NCI-H2029 treated with DMSO at 0.1 percent for 48 hours (cell line): Measurements from ENCODE around the gene SNAPC5.
"Not testable (repeated sequence)": the region's sequence is repeated elsewhere in the genome, so short reads cannot be mapped to it uniquely, and the experiment has no call there.

Experiments used
- DNase-seq: peaks from one replicate; lab custom pipeline; 2025; lab: John Stamatoyannopoulos, UW

The SNAPC5 gene

GRCh38 chr15:66491846-66492245, 5.7 kb downstream of the SNAPC5 start:
- DNase-seq: no peak

DNA sequence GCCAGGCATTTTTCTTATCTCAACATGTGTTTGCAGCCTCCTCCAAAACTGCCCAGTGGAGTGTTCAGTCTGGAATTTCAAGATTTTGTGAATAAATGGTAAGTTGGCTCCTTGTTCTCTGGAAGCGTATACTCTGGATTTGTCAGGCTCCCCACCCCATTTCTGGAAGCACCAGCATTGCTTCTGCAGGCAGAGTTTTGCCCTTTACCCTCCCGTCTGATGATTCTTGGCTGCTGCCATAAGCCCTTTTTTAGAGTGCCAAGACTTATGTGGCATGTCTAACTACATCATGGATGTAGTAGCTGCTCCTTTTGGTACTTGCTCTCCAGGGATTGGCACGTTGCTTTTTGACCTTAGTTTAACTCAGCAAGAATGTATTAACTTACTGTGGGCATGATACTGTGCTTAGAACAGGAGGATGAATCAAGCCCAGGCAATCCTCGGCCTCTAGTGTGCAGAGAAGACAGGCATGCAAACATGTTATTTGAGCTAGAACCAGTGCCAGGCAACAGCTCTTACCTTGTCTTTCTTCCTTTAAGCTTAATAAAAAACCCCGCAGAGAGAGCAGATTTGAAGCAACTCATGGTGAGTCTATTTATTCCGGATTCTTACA, 8.3 kb downstream of the SNAPC5 start:
- DNase-seq: no peak

GRCh38 chr15:66488525-66488924, 9.0 kb downstream of the SNAPC5 start:
- DNase-seq: no peak

DNA sequence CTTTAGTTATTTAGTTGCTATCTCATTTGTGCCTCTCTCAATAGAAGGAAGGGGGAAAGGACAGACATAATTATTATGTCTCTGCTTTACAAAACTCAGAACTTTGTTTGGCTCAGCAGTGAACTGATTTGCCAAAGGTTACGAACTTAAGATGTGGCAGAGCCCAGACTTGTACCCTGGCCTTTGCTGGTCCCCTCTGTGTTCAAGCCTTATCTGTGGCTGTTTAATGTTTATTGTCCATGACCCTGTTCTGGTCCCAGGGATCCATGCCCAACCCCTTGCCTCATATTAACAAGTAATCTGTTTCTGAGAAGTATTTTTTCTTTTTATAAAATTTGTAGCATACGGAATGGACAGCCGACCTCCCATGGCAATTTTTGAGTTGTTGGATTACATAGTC, 10.7 kb downstream of the SNAPC5 start:
- DNase-seq: no peak

GRCh38 chr15:66484539-66485112, 12.9 kb downstream of the SNAPC5 start:
- DNase-seq: no peak

DNA sequence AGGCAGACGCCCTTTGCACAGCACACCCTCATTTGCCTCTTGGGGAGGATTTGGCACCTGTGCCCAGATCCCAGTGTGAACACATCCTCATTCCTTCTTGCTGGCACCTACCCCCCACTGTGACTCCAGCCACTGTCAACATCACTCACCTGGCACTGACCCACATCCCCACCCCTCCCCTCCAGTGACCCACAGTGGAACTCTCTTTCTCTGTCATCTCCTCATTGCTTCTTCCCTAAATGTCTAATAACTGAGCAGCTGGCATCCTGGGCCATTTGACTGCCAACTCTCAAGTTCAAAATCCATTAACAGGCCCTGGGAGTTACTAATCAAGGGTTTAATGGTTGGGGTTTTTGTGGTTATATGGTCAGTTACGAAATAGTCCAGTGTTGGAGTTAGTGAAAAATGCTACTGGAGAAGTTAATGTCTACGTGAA, 14.4 kb downstream of the SNAPC5 start:
- no peak for DNase-seq

DNA sequence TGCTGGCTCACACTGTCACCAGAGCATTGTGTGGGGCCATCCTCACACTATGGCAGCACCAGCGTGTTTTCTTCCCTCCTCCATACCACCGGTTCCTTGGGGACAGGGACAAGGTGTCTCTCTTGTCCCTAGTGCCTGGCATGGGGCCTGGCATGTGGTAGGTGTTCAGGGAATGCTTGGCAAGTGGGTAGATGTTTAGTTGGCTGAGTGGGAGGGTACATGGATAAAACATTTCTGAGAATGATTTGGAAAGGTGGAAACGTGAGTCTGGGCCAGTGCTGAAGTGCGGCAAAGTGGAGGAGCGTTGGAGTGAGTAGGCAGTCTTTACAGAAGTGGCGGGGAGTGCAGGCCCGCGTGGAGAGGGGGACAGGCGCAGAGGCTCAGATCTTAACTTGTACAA, 15.0 kb downstream of the SNAPC5 start:
- DNase-seq: no peak

DNA sequence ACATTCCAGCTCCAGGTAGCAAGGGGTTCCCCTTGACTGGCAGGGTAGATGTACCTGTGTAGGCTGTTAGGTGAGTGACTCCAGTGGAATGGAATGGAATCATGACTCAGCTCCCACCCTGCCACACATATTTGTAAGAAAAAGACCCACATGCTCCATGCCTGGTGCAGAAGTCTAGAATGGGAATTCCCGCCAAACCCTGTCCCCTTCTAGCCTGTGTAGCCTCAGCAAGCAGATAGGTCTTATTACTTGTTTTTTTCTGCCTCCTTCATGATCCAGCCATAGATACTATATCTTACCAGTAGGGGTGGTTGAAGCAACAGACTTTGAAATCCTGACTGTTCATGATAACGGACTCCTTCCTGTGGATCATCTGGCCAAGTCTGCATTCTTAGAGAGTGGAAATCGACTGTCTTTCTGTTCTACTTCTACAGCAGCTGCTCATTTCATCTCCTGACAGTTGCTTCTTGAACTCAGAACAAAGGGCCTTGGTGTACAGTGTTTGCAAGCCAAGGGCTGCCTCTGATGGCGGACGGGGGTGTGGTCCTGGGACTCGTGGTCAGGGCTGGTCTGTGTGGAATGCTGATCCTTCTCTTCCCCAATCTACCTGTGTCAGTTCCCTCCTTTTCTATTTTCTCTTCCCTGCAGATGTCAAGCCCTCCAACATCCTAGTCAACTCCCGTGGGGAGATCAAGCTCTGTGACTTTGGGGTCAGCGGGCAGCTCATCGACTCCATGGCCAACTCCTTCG, 16.3 kb downstream of the SNAPC5 start:
- no peak for DNase-seq

DNA sequence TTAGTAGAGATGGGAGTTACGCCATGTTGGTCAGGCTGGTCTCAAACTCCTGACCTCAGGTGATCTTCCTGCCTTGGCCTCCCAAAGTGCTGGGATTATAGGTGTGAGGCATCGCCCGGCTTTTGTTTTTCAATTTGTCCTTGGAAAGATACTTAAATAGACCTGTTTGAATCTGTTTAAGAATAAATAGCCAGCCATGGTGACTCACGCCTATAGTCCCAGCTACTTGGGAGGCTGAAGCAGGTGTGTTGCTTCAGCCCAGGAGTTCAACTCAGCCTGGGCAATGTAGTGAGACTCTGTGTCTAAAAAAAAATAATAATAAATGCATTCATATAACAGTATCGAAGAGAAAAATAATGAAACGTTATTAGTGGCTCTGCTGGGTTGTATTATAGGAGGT, 17.3 kb downstream of the SNAPC5 start:
- DNase-seq: no peak

DNA sequence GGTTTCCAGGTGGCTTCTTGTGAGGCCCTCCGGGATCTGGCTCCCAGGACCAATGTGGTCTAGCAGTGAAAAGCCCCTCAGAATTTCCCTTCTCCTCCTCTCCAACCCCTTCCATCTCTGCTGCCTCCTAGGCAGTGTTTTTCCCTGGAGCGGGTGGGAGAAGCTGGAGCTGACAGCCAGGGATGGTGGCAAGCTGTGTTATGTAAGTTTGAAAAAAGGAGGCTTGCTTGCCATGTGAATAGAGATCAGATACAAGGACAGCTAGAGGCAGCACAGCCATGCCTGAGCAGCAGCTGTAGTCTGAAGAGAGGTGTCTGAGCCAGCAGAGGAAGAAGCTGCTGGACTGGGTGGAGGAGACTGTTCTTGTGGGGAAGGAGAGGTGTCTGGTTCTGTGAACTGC, 20.6 kb downstream of the SNAPC5 start:
- DNase-seq: no peak

- no peak for DNase-seq
Observed at GRCh38 chr15:66476535-66476934, 21.0 kb downstream of the SNAPC5 start.

DNA sequence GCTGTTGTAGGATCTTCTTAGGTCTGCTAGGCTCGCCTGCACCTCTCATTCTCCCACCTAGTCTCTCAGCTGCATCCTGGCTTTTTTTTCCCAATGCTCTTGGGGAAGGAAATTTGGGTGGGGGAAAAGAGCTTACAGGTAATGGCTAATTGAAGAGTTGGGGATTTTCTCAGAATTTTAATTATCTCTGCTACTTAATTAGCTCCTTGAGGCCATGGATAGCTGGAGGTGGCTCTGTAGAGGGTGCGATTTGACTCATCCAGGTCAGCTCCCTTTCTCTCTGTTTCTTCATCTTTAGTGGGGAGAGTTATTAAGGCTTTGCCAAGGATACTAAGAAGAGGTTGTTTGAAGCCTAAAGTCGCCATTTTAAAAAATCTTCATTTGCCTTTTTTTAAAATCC, 22.6 kb downstream of the SNAPC5 start:
- no peak for DNase-seq

- DNase-seq: no peak
Observed at GRCh38 chr15:66474135-66474534, 23.4 kb downstream of the SNAPC5 start.

- no peak for DNase-seq
Observed at GRCh38 chr15:66472176-66472999, 25.2 kb downstream of the SNAPC5 start.

DNA sequence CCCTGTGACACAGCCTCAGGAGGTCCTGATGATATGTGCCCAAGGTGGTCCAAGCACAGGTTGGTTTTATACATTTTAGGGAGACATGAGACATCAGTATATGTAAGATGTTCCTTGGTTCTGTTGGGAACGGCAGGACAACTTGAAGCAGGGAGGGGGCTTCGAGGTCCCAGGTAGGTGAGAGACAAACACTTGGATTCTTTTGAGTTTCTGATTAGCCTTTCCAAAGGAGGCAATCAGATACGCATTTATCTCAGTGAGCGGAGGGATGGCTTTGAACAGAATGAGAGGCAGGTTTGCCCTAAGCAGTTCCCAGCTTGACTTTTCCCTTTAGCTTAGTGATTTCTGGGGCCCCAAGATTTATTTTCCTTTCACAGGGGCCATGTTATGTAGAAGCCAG, 26.7 kb downstream of the SNAPC5 start:
- not testable (repeated sequence) for DNase-seq

- not testable (repeated sequence) for DNase-seq
Observed at GRCh38 chr15:66467162-66468040, 30.2 kb downstream of the SNAPC5 start.

GRCh38 chr15:66465294-66465693, 32.3 kb downstream of the SNAPC5 start:
- DNase-seq: not testable (repeated sequence)

- no peak for DNase-seq
Observed at GRCh38 chr15:66462627-66463026, 34.9 kb downstream of the SNAPC5 start.

GRCh38 chr15:66461917-66462316, 35.6 kb downstream of the SNAPC5 start:
- DNase-seq: no peak

- not testable (repeated sequence) for DNase-seq
Observed at GRCh38 chr15:66461294-66461693, 36.3 kb downstream of the SNAPC5 start.

- no peak for DNase-seq
Observed at GRCh38 chr15:66459818-66460615, 37.5 kb downstream of the SNAPC5 start.
